Activated CD8-positive, alpha-beta T cell treated with anti-CD3 and anti-CD28 coated beads, Interleukin-2, amount 10 ng/mL, durations not matched to agents 7 days and 5 days (primary cell): Measurements from ENCODE around the gene ATF2. TPM values are rescaled to one million over a fixed set of nuclear protein-coding genes. Genes with fewer than 3 reads are reported as not detected.
A peak's percentile ranks its signal among the peaks of the same experiment; 100 is the strongest.

Experiments
- ATAC-seq: fragments of 150-1000 bp; cut with Tn5 transposase; one replicate; pipeline ENCODE4 v1.10.0; 2021; ENCODE audit warnings: moderate library complexity
- CTCF ChIA-PET: fragments of 350-600 bp; sonication (Branson Sonifier 250); formaldehyde crosslinking; loops from one replicate; lab custom pipeline; 2021; ENCODE audit warnings: antibody characterized with exemption; lab: Charles Lee
- POLR2A ChIA-PET: fragments of 350-600 bp; sonication (Branson Sonifier 250); formaldehyde crosslinking; loops from one replicate; lab custom pipeline; 2021; ENCODE audit warnings: antibody characterized with exemption; lab: Charles Lee
- DNase-seq: peaks from one replicate; pipeline ENCODE4 v3.0.0-alpha.2; 2020
- H3K27ac Mint-ChIP-seq: one replicate; pipeline ENCODE4 v1.8.0; 2021; ENCODE audit warnings: mild to moderate bottlenecking, mixed read lengths
- H3K27me3 Mint-ChIP-seq: one replicate; pipeline ENCODE4 v1.8.0; 2021; ENCODE audit warnings: low read depth, mixed read lengths
- H3K36me3 Mint-ChIP-seq: one replicate; pipeline ENCODE4 v1.8.0; 2021; ENCODE audit warnings: low read depth, mixed read lengths
- H3K4me1 Mint-ChIP-seq: one replicate; pipeline ENCODE4 v1.8.0; 2021; ENCODE audit warnings: low read depth, mixed read lengths
- H3K4me3 Mint-ChIP-seq: one replicate; pipeline ENCODE4 v1.8.0; 2021; ENCODE audit warnings: mild to moderate bottlenecking, mixed read lengths
- H3K9me3 Mint-ChIP-seq: one replicate; pipeline ENCODE4 v1.8.0; 2022; ENCODE audit warnings: mixed read lengths; ENCODE audit not compliant: insufficient read depth
- total RNA-seq, 2 experiments: library from RNA; stranded (reverse); gene quantifications; one replicate each; pipeline ENCODE4 v1.2.3, GENCODE V29; 2021

ATF2 gene
- total RNA-seq, 2 experiments from 2014 or later = 58.5 to 59.9 TPM

GRCh38 chr2:175164235-175164634 lies 3.8 kb downstream of the ATF2 start:
- Mint-ChIP-seq H3K27me3 (no peaks in the 10 kb centered on the region), H3K4me1 (peaks cover 25% of the 10 kb centered on the region), H3K27ac (no peak overlapping the region), H3K9me3 (no peaks in the 10 kb centered on the region), H3K36me3 (peaks cover 11% of the 10 kb centered on the region), H3K4me3 (no peak overlapping the region)
- no peak for DNase-seq
- no peak for ATAC-seq
- ChIA-PET CTCF (no interaction called here), POLR2A (no interaction called here)

- DNase-seq (no peak), ATAC-seq (no peak)
- Mint-ChIP-seq H3K4me3 (no peak overlapping the region), H3K27ac (no peak overlapping the region), H3K36me3 (peaks cover 14% of the 10 kb centered on the region), H3K27me3 (no peaks in the 10 kb centered on the region), H3K9me3 (no peaks in the 10 kb centered on the region), H3K4me1 (peaks cover 9% of the 10 kb centered on the region)
- POLR2A ChIA-PET = no interaction called here
- CTCF ChIA-PET = no interaction called here
These were observed 9.1 kb downstream of the ATF2 start for GRCh38 chr2:175158894-175159293.

GRCh38 chr2:175156534-175156933 lies 11.5 kb downstream of the ATF2 start:
- Mint-ChIP-seq H3K36me3 (peaks cover 9% of the 10 kb centered on the region), H3K27me3 (no peaks in the 10 kb centered on the region), H3K4me3 (no peak overlapping the region), H3K4me1 (peaks cover 18% of the 10 kb centered on the region), H3K27ac (no peak overlapping the region), H3K9me3 (no peaks in the 10 kb centered on the region)
- DNase-seq (no peak), ATAC-seq (no peak)
- ChIA-PET CTCF (interaction anchor here (2.6 kb wide), 1 partner anchor 10 kb away, joined by 5 read pairs; no protein-coding TSS in a partner anchor), POLR2A (interaction anchor here (1.8 kb wide), 1 partner anchor 12 kb away, joined by 5 read pairs; the partner anchor contains the start of gene ATF2)

- ChIA-PET CTCF (no interaction called here), POLR2A (interaction anchor here (0.6 to 1.8 kb wide), 2 partner anchors 14 to 19 kb away, joined by 4 to 5 read pairs; partner anchors contain the start of gene ATF2)
- ATAC-seq = peak; percentile 77
- DNase-seq = no peak
- Mint-ChIP-seq H3K27ac (no peak overlapping the region), H3K4me1 (peaks cover 18% of the 10 kb centered on the region), H3K27me3 (no peaks in the 10 kb centered on the region), H3K36me3 (peaks cover 17% of the 10 kb centered on the region), H3K4me3 (no peak overlapping the region), H3K9me3 (no peaks in the 10 kb centered on the region)
These were observed 13.3 kb downstream of the ATF2 start for GRCh38 chr2:175154661-175155082.

GRCh38 chr2:175152242-175152641 lies 15.8 kb downstream of the ATF2 start:
- CTCF ChIA-PET = interaction anchor here (0.9 kb wide), 1 partner anchor 452 kb away, joined by 3 read pairs; no protein-coding TSS in a partner anchor
- DNase-seq = no peak
- ATAC-seq = peak; percentile 31
- POLR2A ChIA-PET = no interaction called here
- Mint-ChIP-seq H3K27me3 (no peaks in the 10 kb centered on the region), H3K27ac (no peak overlapping the region), H3K36me3 (peaks cover 29% of the 10 kb centered on the region), H3K9me3 (no peaks in the 10 kb centered on the region), H3K4me3 (no peak overlapping the region), H3K4me1 (peaks cover 18% of the 10 kb centered on the region)

GRCh38 chr2:175151791-175152190 lies 16.2 kb downstream of the ATF2 start:
- DNase-seq (no peak), ATAC-seq (no peak)
- ChIA-PET POLR2A (no interaction called here), CTCF (no interaction called here)
- H3K4me1 Mint-ChIP-seq = peaks cover 18% of the 10 kb centered on the region
- H3K27ac Mint-ChIP-seq = no peak overlapping the region
- H3K36me3 Mint-ChIP-seq = peaks cover 25% of the 10 kb centered on the region
- H3K9me3 Mint-ChIP-seq = no peaks in the 10 kb centered on the region
- no peak overlapping the region for H3K4me3 Mint-ChIP-seq
- H3K27me3 Mint-ChIP-seq = no peaks in the 10 kb centered on the region

GRCh38 chr2:175147186-175147585 lies 20.8 kb downstream of the ATF2 start:
- POLR2A ChIA-PET = interaction anchor here (1.2 kb wide), 1 partner anchor 22 kb away, joined by 3 read pairs; no protein-coding TSS in a partner anchor
- H3K27me3 Mint-ChIP-seq = no peaks in the 10 kb centered on the region
- H3K4me3 Mint-ChIP-seq = no peak overlapping the region
- no peak overlapping the region for H3K27ac Mint-ChIP-seq
- H3K9me3 Mint-ChIP-seq = no peaks in the 10 kb centered on the region
- H3K4me1 Mint-ChIP-seq = peaks cover 5% of the 10 kb centered on the region
- CTCF ChIA-PET = no interaction called here
- ATAC-seq (no peak), DNase-seq (no peak)
- H3K36me3 Mint-ChIP-seq = peaks cover 39% of the 10 kb centered on the region

GRCh38 chr2:175143678-175144077 lies 24.3 kb downstream of the ATF2 start:
- H3K27ac Mint-ChIP-seq = no peak overlapping the region
- H3K9me3 Mint-ChIP-seq = no peaks in the 10 kb centered on the region
- no peak overlapping the region for H3K4me3 Mint-ChIP-seq
- peaks cover 3% of the 10 kb centered on the region for H3K4me1 Mint-ChIP-seq
- CTCF ChIA-PET = no interaction called here
- no peak for DNase-seq
- ATAC-seq = no peak
- no peaks in the 10 kb centered on the region for H3K27me3 Mint-ChIP-seq
- peaks cover 33% of the 10 kb centered on the region for H3K36me3 Mint-ChIP-seq
- POLR2A ChIA-PET = no interaction called here

- Mint-ChIP-seq H3K9me3 (no peaks in the 10 kb centered on the region), H3K36me3 (peaks cover 33% of the 10 kb centered on the region), H3K4me1 (peaks cover 7% of the 10 kb centered on the region), H3K4me3 (no peak overlapping the region), H3K27me3 (no peaks in the 10 kb centered on the region), H3K27ac (no peak overlapping the region)
- DNase-seq = no peak
- CTCF ChIA-PET = no interaction called here
- no peak for ATAC-seq
- POLR2A ChIA-PET = no interaction called here
These were observed 24.8 kb downstream of the ATF2 start for GRCh38 chr2:175143191-175143590.

GRCh38 chr2:175140332-175140731 lies 27.7 kb downstream of the ATF2 start:
- no peak overlapping the region for H3K27ac Mint-ChIP-seq
- no peaks in the 10 kb centered on the region for H3K9me3 Mint-ChIP-seq
- H3K4me1 Mint-ChIP-seq = peaks cover 18% of the 10 kb centered on the region
- CTCF ChIA-PET = interaction anchor here (1.1 kb wide), 1 partner anchor 111 kb away, joined by 3 read pairs; no protein-coding TSS in a partner anchor
- H3K27me3 Mint-ChIP-seq = no peaks in the 10 kb centered on the region
- no peak for DNase-seq
- H3K36me3 Mint-ChIP-seq = peaks cover 41% of the 10 kb centered on the region
- ATAC-seq = no peak
- POLR2A ChIA-PET = no interaction called here
- no peak overlapping the region for H3K4me3 Mint-ChIP-seq

GRCh38 chr2:175137793-175138192 lies 30.2 kb downstream of the ATF2 start:
- H3K27ac Mint-ChIP-seq = no peak overlapping the region
- ATAC-seq = no peak

GRCh38 chr2:175136334-175137215 lies 31.4 kb downstream of the ATF2 start:
- no peak for ATAC-seq
- no peak for DNase-seq
- Mint-ChIP-seq H3K4me3 (no peak overlapping the region), H3K27me3 (no peaks in the 10 kb centered on the region), H3K27ac (no peak overlapping the region), H3K4me1 (peaks cover 15% of the 10 kb centered on the region), H3K36me3 (peaks cover 43% of the 10 kb centered on the region), H3K9me3 (no peaks in the 10 kb centered on the region)
- ChIA-PET CTCF (interaction anchor here (1.1 kb wide), 1 partner anchor 13 kb away, joined by 3 read pairs; no protein-coding TSS in a partner anchor), POLR2A (interaction anchor here (0.5 kb wide), 1 partner anchor 536 kb away, joined by 4 read pairs; no protein-coding TSS in a partner anchor)

More at GRCh38 chr2:175137793-175138192, 30.2 kb downstream of the ATF2 start:
- Mint-ChIP-seq H3K4me3 (no peak overlapping the region), H3K36me3 (peaks cover 46% of the 10 kb centered on the region), H3K27me3 (no peaks in the 10 kb centered on the region), H3K9me3 (no peaks in the 10 kb centered on the region), H3K4me1 (peaks cover 18% of the 10 kb centered on the region)
- POLR2A ChIA-PET = no interaction called here
- CTCF ChIA-PET = interaction anchor here (0.6 kb wide), 1 partner anchor 931 kb away, joined by 3 read pairs; no protein-coding TSS in a partner anchor
- no peak for DNase-seq
